HG02938 (cell line): ENCODE measurements around the gene ADAT3.
"Not testable (repeated sequence)": the region's sequence is repeated elsewhere in the genome, so short reads cannot be mapped to it uniquely, and the experiment has no call there.

Experiments used
- ATAC-seq: cut with Tn5 transposase; IDR thresholded peaks from one replicate; pipeline ENCODE4 v1.9.1; 2021; ENCODE audit warnings: mild to moderate bottlenecking, moderate library complexity; ENCODE audit not compliant: unreplicated experiment

The ADAT3 gene

DNA sequence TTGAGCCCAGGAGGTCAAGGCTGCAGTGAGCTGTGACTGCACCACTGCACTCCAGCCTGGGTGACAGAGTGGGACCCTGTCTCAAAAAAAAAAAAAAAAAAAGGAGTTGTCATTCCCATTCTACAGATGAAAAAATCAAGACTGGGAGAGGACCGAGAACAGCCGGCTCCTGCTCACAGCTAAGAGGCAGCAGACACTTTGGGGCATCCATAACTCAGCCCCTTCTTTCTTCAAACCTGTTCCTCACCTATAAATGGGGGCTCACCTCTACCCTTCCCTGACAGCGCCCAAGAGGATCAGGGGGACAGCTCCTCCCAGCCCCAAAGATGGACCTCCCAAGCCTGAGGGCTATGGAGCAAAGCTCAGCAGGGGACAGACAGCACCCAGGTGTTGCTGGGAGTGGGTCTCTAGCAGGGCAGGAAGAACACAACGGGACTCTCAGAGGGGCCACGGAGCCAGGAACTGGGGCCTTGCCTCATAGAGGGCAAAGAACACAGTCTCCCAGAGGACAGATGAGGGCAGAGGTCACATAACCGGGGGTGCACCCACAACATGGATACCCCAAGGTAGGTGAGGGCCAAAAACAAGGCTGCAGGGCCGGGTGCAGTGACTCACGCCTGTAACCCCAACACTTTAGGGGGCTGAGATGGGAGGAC is 38.4 kb upstream of the ADAT3 start:
- ATAC-seq: no peak

DNA sequence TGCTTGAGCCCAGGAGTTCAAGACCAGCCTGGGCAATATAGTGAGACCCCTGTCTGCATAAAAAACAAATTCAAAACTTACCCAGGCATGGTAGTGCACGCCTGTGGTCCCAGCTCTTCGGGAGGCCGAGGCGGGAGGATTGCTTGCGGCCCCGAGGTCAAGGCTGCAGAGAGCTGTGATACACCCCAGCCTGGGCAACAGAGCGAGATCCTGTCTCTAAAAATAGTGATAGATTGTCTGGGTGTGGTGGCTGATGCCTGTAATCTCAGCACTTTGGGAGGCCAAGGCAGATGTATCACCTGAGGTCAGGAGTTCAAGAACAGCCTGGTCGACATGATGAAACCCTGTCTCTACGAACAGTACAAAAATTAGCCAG is 37.9 kb upstream of the ADAT3 start:
- no peak for ATAC-seq

DNA sequence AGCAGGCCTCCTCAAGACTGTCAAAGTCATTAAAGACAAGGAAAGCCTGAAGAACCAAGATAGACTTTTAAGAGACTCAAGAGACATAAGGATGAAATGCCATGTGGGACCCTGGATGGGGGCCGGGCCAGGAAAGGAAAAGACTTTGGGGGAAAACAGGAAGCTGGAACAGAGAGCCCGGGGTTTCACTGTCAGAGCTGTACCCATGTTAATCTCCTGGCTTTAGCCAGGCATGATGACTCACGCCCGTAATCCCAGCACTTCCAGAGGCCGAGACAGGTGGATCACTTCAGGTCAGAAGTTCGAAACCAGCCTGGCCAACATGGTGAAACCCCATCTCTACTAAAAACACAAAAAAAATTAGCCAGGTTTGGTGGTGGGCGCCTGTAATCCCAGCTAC is 36.2 kb upstream of the ADAT3 start:
- ATAC-seq: no peak

DNA sequence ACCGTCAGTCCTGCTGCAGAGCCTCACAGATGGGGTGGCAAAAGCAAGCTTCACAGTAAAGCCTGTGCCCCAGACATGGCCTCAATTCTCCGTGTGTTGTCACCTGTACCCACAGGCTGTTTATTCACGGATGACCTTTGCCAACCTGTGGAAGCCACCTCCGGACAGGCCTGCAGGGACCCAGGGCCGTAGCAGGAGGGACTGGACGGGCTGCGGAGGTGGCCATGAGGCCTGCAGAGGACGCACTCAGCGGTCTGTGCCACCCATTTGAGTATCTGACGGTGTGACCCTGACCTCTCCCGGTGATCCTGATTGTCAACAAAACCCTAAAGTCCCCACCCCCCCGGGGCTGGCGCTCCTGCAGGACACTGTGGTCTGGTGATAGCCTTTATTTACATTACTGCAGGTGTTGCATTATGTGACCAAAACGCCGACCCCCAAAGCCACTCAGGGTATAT is 34.0 kb upstream of the ADAT3 start:
- ATAC-seq: no peak

DNA sequence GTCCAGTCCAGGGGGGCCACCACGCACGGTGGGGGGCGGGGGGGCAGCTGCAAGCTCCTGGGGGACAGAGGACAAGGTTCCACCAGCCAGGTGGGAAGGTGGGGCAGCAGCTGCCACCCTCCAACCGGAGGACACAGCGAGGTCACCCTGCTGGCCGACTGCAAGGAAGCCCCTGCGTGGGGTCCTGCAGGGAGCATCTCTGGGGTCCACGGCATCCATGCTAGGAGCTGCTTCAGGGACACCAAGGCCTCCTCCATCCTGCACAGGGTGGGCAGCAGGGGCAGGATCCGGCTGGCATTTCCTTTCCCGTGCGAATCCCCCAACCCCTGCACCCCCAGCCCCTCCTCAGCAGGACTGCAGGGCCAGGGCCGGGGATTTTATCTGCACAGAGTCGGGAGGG is 33.6 kb upstream of the ADAT3 start:
- no peak for ATAC-seq

DNA sequence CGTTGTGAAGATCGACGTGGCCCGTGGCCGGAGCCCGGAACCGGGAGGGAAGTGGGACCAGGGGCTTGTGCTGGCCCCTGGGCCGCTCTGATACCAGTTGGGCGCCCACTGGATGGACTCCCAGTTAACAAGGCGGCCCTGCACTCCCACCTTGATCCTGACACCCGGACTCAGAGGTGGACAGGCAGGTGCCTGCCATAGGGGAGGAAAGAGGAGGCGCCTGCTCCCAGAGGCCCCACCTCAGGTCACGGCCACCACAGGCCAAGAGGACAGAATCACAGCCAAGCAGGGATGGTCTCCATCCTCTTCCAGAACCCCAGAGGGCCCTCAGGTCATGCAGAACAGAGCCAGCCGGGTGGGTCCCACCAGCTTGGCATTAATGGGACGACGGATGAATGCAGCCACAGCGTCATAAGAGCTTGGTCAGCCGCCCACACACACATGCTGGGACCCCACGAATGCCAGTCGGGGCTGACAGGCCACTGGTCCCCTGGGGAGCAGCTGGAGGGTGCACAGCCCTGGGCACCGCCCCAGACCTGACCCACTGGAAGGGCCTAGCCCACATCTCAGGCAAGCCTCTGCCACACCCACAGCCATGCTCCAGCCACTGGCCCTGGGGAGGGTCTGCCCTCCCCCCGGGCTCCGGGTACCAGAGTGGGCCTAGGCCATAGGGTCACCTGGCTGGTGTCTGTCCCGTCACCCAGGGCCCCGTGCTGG is 32.2 kb upstream of the ADAT3 start:
- no peak for ATAC-seq

DNA sequence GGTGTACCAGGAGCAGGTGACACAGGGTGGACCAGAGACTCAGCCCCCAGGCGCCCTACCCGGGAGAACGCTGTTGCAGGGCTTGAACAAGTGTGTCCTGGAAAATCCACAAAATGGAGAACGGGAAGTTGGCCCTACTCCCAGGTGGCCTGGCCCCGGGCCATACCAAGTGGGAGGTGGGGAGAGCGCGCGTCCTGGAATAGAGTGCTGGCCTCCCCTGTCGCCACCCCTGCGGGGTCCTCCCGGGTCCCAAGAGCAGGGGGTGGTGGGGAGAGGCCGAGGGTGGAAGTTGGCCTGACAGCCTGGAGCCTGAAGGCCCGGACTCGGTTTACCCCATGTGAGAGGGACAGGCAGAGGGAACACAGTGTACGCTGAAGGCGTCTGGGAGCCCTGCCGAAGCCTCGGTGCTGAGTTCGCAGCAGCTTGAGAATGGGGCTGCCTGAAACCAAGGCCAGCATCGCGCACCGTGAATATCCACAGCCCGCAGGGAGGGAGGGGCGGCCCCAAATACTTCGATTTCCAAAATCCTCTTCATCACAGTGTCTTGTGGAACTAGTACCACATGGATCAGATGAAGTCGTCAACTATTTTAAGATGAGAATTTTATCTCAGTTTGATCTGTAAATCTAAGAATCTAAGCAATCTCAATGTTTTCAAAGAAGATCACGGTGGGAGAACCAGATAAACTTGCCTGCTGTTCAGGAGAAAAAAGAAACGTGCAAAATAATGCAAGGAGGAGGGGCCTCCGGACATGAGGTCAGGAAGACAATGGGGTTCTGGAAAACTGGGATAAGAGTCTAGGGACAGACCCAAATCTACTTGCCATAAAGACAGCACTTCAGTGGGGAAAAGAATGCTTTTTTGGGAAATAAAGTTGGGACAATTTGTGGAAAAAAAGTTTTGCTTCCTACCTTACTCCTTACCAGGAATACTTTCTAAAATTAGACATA is 31.4 kb upstream of the ADAT3 start:
- no peak for ATAC-seq

DNA sequence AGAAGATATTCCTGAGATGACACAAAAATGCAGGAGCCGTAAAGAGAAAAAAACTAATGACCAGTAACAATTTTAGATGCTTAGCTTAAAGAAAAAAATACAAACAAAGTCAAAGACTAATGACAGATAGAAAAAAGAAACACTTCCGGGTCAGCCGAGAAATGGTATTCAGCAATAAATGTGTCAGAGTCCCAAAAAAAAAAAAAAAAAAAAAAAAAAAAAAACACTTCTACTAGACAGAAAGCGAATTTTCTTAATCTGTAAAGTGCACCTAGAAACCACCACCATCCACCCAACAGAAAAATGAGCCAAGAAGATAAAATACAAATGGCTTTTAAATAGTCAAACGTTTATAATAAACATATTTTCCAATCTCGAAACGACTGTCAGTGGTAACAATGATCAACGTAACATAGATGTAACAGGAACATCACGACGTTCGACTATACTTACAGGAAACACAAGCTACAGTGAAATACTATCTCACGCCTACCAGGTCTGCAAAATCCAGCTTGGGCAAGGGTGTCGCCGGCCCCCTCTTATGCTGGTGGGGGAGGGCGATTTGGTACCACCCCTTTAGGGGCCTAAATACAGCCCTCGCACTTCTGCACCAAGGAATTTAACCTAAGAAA is 30.5 kb upstream of the ADAT3 start:
- ATAC-seq: no peak

DNA sequence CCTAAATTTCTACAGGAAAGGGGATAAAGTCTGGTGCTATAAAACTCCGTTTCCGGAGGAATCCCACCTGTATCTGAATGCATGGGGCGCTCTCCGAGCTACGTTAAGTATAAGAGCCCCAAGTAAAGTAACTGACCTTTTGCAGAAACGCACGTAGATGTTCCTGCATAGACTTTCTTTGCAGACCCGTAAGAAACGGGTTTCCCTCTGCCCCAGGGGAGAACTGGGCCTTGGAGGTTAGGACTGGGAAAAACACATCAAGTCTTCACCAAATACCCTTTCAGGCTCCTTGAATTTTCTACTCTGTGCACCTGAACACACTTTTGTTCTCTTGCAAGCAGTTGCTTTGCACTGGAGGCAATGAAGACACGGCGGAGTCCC is 29.9 kb upstream of the ADAT3 start:
- not testable (repeated sequence) for ATAC-seq

DNA sequence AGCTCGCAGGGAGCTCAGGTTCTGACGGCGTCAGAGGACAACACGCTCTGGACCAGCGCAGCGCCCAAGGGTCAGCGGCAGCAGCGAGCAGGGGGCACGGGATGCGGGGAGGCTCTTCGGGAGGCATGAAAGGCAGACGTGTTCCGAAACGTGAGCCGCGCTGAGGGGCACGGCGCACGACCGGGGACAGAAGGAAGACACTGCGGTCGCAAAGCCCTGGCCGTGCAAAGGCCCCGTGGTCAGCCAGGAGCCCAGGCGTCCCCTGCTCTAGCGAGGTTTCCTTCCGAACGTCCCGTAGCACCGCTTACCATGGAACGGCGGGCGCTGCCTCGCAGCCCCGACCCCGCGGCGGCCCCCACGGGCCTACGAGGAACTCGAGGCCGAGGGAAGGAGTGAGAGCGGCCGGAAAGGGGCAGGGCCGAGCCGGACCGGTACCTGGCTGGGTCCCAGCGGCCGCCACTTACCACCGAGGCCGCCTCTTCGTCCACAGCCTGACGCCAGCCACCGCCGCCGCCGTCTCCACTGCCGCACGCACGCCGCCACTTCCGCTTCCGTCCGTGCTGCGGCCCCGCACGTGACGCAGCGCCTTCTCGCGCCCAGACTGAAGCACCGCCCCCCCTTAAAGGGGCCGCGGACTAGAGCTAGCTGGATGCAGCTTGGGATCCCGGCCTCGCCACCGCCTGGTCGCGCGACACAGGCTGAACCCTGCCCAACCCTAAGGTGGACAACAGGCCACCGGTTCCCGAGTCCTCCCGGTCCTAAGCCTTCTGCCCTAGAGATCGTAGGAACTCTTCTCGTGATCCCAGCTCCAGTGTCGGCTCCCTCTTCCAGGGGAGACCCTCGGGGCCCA is 29.3 kb upstream of the ADAT3 start:
- ATAC-seq: peak; percentile 77

DNA sequence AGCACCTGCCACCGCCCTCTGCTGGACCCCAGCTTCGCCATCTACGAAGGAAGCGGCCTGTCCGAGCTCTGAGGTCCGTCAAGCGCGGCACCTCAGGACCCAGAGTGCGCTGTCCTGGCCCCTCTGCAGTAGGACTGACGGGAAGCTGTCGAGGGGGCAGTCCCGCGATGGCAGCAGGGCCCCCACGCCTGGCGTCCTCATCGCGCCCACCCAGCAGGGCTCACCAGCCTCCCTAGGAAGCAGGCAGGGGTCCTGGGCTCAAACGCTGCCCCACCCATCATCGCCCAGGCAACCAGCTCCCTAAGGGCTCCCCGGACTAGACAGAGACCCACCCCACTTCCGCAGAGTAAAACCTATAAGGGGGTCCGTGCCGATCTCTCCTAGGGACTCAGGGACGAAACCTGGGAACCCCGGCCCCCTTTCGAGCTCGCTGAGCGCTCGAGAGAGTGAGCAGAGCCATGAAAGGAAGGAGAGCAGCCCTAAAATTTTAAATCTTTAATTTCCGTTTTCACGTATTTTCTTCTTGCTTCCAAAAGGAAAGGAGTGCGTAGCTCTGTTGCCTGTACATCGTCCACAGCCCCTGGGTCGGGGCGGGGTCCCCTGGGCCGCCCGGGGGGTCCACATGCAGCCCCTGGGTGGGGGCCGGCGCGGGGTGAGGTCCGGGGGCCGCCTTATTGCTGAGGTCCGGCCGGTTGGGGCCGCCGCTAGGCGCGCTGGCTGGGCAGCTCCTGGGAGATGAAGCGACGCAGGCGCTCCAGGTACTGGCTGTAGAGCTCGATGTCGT is 28.5 kb upstream of the ADAT3 start:
- ATAC-seq: peak; percentile 10

DNA sequence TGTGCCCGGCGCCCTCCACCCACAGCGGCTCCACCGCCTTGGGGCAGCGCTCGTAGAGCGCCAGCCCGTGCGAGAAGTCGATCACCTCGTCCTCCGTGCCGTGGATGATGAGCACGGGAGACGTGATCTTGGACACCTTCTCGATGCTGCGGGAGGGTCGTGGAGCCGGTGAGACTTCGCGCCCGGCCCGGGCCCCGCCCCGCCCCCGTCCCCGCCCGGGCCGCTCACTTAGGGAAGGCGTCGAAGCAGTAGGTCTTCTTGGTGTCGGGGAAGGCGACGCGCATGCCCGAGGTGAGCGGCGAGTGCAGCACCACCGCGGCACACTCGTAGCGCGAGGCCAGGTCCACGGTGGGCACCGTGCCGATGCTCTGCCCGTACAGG is 27.9 kb upstream of the ADAT3 start:
- not testable (repeated sequence) for ATAC-seq

DNA sequence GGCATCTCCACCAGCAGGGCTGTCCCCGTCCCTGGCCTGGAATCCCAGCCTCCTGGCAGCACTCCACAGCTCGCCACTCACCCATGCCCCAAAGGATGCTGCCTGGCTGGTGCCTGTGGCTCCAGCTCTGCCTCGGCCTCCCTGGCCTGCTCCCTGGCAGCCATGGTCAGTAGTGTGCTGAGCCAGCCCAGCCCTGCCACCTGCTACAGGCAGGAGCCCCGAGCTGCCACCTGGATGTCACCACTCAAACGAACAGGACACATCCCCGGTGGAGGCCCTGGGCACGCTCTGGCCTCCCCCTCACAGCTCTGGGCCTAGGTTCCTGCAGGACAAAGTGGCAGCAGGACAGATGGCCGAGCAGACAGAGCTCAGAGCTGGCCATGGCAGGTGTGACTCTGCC is 26.6 kb upstream of the ADAT3 start:
- ATAC-seq: not testable (repeated sequence)

DNA sequence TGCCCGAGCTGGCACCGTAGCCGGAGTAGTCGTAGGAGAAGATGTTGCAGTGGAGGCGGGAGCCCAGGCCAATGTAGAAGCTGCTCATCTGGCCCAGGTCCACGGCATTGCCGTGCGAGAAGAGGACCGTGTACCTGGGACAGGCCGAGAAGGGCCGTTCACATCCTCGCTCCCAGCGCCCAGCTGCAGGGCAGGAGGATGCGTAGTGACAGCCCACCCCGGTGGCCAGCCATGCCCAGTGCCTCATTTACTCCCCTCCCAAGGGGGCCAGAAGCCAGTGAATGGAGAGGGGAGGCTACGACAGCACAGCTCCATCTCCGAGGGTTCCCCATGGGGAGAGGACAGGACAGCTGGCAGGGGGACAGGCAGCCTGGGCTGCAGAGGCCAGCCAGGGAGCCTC is 25.2 kb upstream of the ADAT3 start:
- ATAC-seq: not testable (repeated sequence)

DNA sequence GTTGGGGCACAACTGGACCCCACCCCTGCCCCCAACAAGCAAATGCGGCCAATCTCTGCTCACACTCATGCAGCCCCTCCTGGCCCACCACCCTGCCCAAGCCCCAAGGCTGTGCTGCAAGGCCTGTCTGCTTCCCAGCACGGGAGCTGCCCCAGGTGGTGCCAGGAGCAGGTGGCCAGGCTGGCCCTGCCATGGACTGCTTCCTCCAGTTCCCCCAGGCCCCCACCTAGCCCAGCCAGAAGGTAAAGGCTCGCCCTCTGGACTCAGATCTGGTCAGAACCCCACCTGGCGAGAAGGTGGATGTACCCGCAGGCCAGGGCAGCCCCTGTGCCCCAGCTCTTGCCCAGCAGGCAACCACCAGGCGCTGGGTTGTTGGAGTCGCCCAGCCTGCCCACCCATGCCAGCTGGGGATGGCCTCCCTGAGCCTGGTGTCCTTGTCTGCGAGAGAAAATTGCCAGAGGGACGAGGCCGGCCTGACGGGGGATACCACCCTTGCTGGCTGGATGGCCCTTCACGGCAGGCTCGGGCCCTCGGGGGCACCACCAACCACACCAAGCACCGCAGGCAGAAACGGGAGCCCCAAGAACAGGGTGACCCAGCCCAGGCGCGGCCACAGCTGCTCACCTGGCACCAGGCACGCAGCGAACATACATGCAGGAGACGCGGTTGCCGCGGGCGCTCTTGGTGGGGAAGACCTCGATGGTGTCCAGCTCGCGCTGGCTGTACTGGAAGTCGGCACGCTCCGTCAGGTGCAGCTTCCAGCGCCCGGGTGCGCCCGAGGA is 24.4 kb upstream of the ADAT3 start:
- ATAC-seq: no peak

DNA sequence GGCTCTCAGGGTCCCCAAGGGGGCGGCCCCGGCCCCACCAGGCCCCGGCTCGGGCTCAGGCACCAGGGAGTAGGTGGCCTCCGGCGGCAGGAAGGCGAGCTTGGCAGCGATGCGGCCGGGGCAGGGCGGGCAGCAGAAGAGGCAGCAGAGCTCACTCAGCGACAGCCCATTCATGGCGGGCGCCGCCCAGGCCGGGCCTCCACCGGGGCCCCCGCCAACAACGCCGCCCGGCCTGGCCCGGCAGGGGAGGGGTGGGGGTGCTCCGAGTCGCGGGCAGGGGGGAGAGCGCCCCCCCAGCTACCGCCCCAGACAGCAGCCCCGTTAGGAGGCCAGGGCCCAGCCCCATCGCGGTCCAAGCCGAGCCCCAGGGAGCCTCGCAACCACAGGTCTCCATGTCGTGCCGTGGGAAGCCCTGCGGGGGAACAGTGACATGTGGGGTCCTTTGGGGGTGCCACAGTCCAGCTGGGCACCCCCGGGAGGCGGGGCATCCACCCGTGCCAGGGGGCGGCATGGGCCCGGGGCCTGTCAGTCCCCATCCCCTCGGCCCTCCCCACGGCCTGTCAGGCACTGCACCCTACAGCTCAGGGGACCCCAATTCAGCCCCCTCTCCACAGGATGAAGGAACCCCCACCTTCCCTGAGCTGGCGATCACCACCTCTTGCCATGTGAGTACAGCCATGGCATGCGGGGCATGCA is 23.7 kb upstream of the ADAT3 start:
- ATAC-seq: not testable (repeated sequence)

DNA sequence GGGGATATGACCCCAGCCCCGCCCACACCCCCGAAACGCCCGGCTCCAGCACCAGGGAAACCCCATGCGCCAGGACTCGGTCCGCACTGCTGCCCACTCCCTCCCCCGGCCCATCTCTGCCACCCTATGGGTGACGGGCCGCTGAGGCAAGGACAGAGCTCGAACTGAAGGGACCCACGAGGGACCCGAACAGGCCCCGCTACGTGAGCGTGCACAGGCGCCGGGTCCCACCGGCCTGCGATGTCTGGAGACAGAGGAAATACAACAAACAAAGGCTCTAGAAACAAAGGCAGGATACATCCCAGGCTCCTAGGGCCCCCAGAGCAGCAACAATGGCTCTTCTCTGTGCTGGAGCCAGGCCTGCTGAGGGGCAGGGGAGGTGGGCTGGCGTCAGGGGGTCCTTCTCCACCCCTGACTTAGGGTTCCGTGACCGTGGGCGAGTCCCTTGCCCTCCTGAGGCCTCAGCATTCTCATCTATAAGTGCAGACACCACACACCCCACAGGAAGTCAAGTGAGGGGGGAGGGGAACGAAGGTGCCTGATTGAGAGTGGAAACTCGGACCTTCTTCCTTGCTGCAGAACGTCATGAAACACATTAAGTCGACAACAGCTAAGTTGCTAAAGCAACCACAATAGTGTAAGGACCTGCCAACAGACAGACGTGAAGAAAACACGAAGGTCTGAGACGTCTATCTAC is 23.0 kb upstream of the ADAT3 start:
- ATAC-seq: no peak
